ENCODE data around the gene DHX35.

Gene DHX35

GRCh38 chr20:39041067-39041466, 78.9 kb downstream of the DHX35 start:
- Histone ChIP-seq H4K20me1 (ENCODE audit: insufficient read depth, low read length, poor library complexity, severe bottlenecking) (no peaks in the 10 kb centered on the region), H3K79me2 (ENCODE audit: insufficient read depth, low read length) (no peaks in the 10 kb centered on the region), H2AFZ (ENCODE audit: low read length) (no peak overlapping the region), H3K9me3 (ENCODE audit: insufficient read depth, low read depth, low read length) (no peaks in the 10 kb centered on the region), H3F3A (ENCODE audit: low read depth) (no peaks in the 10 kb centered on the region), H3K4me2 (ENCODE audit: low read depth, low read length, poor library complexity, severe bottlenecking) (no peak overlapping the region), H3K36me3 (ENCODE audit: insufficient read depth, low read length) (peaks cover 29% of the 10 kb centered on the region; the same call in 1 of the 2 replicates), H3K4me1 (ENCODE audit: insufficient read depth, low read length, poor library complexity, severe bottlenecking) (no peaks in the 10 kb centered on the region), H3K9me2 (replicated peaks; ENCODE audit: low read depth, low read length) (no peaks in the 10 kb centered on the region), H3K9ac (ENCODE audit: low read depth, low read length, poor library complexity, severe bottlenecking) (no peak overlapping the region), H3K27me3 (ENCODE audit: insufficient read depth, low read length, poor library complexity, severe bottlenecking) (no peaks in the 10 kb centered on the region), H3K4me3 (ENCODE audit: low read length, poor library complexity, severe bottlenecking) (no peak overlapping the region)
- no peak for TF ChIP-seq CTCF (conservative IDR thresholded peaks at IDR 0.05; ENCODE audit: low read length)
- no peak for TF ChIP-seq EZH2phosphoT487 (IDR thresholded peaks at IDR 0.05; ENCODE audit: borderline replicate concordance)

GRCh38 chr20:39042279-39043150, 80.4 kb downstream of the DHX35 start:
- Histone ChIP-seq H4K20me1 (ENCODE audit: insufficient read depth, low read length, poor library complexity, severe bottlenecking) (no peaks in the 10 kb centered on the region), H3K4me1 (ENCODE audit: insufficient read depth, low read length, poor library complexity, severe bottlenecking) (no peaks in the 10 kb centered on the region), H2AFZ (ENCODE audit: low read length) (no peak overlapping the region), H3K36me3 (ENCODE audit: insufficient read depth, low read length) (peaks cover 22% of the 10 kb centered on the region; the same call in 1 of the 2 replicates), H3K9me2 (replicated peaks; ENCODE audit: low read depth, low read length) (no peaks in the 10 kb centered on the region), H3K79me2 (ENCODE audit: insufficient read depth, low read length) (no peaks in the 10 kb centered on the region), H3K27me3 (ENCODE audit: insufficient read depth, low read length, poor library complexity, severe bottlenecking) (no peaks in the 10 kb centered on the region), H3K4me3 (ENCODE audit: low read length, poor library complexity, severe bottlenecking) (no peak overlapping the region), H3K9me3 (ENCODE audit: insufficient read depth, low read depth, low read length) (no peaks in the 10 kb centered on the region), H3K4me2 (ENCODE audit: low read depth, low read length, poor library complexity, severe bottlenecking) (no peak overlapping the region), H3K9ac (ENCODE audit: low read depth, low read length, poor library complexity, severe bottlenecking) (no peak overlapping the region), H3F3A (ENCODE audit: low read depth) (no peaks in the 10 kb centered on the region)
- no peak for TF ChIP-seq CTCF (conservative IDR thresholded peaks at IDR 0.05; ENCODE audit: low read length)
- no peak for TF ChIP-seq EZH2phosphoT487 (IDR thresholded peaks at IDR 0.05; ENCODE audit: borderline replicate concordance)

- Histone ChIP-seq H3K4me2 (ENCODE audit: low read depth, low read length, poor library complexity, severe bottlenecking) (no peak overlapping the region), H3K27me3 (ENCODE audit: insufficient read depth, low read length, poor library complexity, severe bottlenecking) (no peaks in the 10 kb centered on the region), H3K9me3 (ENCODE audit: insufficient read depth, low read depth, low read length) (no peaks in the 10 kb centered on the region), H3F3A (ENCODE audit: low read depth) (no peaks in the 10 kb centered on the region), H3K4me3 (ENCODE audit: low read length, poor library complexity, severe bottlenecking) (no peak overlapping the region), H3K9ac (ENCODE audit: low read depth, low read length, poor library complexity, severe bottlenecking) (no peak overlapping the region), H3K4me1 (ENCODE audit: insufficient read depth, low read length, poor library complexity, severe bottlenecking) (peaks cover under 1% of the 10 kb centered on the region), H3K36me3 (ENCODE audit: insufficient read depth, low read length) (peaks cover 10% of the 10 kb centered on the region; the same call in 1 of the 2 replicates), H4K20me1 (ENCODE audit: insufficient read depth, low read length, poor library complexity, severe bottlenecking) (no peaks in the 10 kb centered on the region), H2AFZ (ENCODE audit: low read length) (no peak overlapping the region), H3K79me2 (ENCODE audit: insufficient read depth, low read length) (no peaks in the 10 kb centered on the region), H3K9me2 (replicated peaks; ENCODE audit: low read depth, low read length) (no peaks in the 10 kb centered on the region)
- TF ChIP-seq EZH2phosphoT487 (IDR thresholded peaks at IDR 0.05; ENCODE audit: borderline replicate concordance), result no peak
- no peak for TF ChIP-seq CTCF (conservative IDR thresholded peaks at IDR 0.05; ENCODE audit: low read length)
These were observed 82.4 kb downstream of the DHX35 start for GRCh38 chr20:39044501-39044900.

All from Loucy (cell line).